NCI-H524 treated with DMSO at 0.1 percent for 48 hours (cell line): Measurements from ENCODE around the gene MAOA.

Source experiments
- DNase-seq: peaks from one replicate; lab custom pipeline; 2025; lab: John Stamatoyannopoulos, UW

Gene MAOA

DNA sequence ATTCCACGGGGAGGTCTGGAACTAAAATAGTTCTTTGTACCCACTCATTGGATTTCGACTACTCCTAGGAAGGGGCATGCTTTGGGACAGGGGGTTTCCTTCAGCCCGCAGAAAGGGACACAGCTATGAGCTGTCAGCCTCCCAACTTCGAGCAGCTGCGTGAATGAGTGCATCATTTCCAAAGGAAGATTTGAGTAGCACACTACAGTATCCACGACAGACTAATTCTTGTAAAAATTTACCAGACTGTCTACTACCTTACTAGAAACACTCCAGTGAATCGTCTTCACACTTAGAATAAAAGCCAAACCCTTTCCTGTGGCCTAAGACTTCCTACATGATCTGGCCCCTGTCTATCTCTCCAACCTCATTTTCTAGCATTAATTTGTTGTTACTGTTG is 101.9 kb downstream of the MAOA start:
- DNase-seq: no peak

DNA sequence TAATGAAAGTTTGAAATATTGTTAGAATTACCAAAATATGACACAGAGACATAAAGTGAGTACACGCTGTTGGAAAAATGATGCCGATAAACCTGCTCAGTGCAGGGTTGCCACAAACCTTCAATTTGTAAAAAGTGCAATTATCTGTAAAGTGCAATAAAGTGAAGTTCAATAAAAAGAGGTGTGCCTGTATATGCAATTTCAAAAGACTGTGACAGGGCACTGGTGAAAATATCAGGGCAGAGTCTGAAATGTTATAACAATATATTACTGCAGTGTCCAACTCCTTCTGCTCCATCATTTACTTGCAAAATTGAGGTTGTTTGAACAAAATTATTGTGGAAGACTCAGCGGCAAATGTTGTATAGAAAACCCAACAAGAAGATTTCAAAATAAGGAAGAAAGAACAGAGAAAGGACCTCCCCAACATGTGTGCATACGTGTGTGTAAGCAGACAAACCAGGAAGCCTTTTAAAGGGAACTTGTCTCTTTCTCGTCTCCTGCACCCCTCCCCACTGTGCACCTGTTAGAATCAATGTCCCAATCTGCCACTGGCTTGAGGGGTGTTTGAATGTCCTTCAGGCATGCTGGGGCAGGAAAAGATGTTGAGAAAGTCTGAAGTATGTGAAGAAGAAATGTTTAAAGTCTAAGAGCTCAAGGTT is 130.0 kb downstream of the MAOA start:
- DNase-seq: no peak
